Measurements from ENCODE around the gene KCNJ4.

Gene KCNJ4

GRCh38 chr22:38440747-38441350, 14.2 kb downstream of the KCNJ4 start:
- no peaks in the 10 kb centered on the region for H3K36me3 Mint-ChIP-seq
- peaks cover 2% of the 10 kb centered on the region for H3K4me1 Mint-ChIP-seq
- no peak overlapping the region for H3K27ac Mint-ChIP-seq
- no peaks in the 10 kb centered on the region for H3K9me3 Mint-ChIP-seq
- peaks cover 22% of the 10 kb centered on the region for H3K27me3 Mint-ChIP-seq
- ATAC-seq (ENCODE audit: low read depth) (no peak), DNase-seq (ENCODE audit: low spot score in 2 of 2) (no peak)
- H3K4me3 Mint-ChIP-seq: no peak overlapping the region

GRCh38 chr22:38437416-38437815, 17.6 kb downstream of the KCNJ4 start:
- Mint-ChIP-seq H3K36me3 (no peaks in the 10 kb centered on the region), H3K27ac (no peak overlapping the region), H3K4me3 (no peak overlapping the region), H3K27me3 (peaks cover 11% of the 10 kb centered on the region), H3K4me1 (peaks cover 2% of the 10 kb centered on the region), H3K9me3 (no peaks in the 10 kb centered on the region)
- ATAC-seq (ENCODE audit: low read depth) (no peak), DNase-seq (ENCODE audit: low spot score in 2 of 2) (no peak)

- Mint-ChIP-seq H3K4me1 (peaks cover 2% of the 10 kb centered on the region), H3K36me3 (no peaks in the 10 kb centered on the region), H3K27ac (no peak overlapping the region), H3K4me3 (no peak overlapping the region), H3K27me3 (peaks cover 11% of the 10 kb centered on the region), H3K9me3 (no peaks in the 10 kb centered on the region)
- DNase-seq (ENCODE audit: low spot score in 2 of 2) (no peak), ATAC-seq (ENCODE audit: low read depth) (no peak)
Measured at GRCh38 chr22:38436629-38437395, 18.2 kb downstream of the KCNJ4 start.

- no peak for DNase-seq (ENCODE audit: low spot score in 2 of 2)
- no peak overlapping the region for H3K27ac Mint-ChIP-seq
- no peaks in the 10 kb centered on the region for H3K9me3 Mint-ChIP-seq
Measured at GRCh38 chr22:38435965-38436364, 19.0 kb downstream of the KCNJ4 start.

GRCh38 chr22:38435010-38435409, 20.0 kb downstream of the KCNJ4 start:
- H3K9me3 Mint-ChIP-seq: no peaks in the 10 kb centered on the region
- ATAC-seq (ENCODE audit: low read depth): no peak
- H3K27ac Mint-ChIP-seq: no peak overlapping the region
- DNase-seq (ENCODE audit: low spot score in 2 of 2): no peak
- no peak overlapping the region for H3K4me3 Mint-ChIP-seq
- H3K4me1 Mint-ChIP-seq: no peaks in the 10 kb centered on the region
- peaks cover 6% of the 10 kb centered on the region for H3K27me3 Mint-ChIP-seq
- H3K36me3 Mint-ChIP-seq: no peaks in the 10 kb centered on the region

More at GRCh38 chr22:38435965-38436364, 19.0 kb downstream of the KCNJ4 start:
- Mint-ChIP-seq H3K4me1 (peaks cover 2% of the 10 kb centered on the region), H3K36me3 (no peaks in the 10 kb centered on the region), H3K27me3 (peaks cover 11% of the 10 kb centered on the region), H3K4me3 (no peak overlapping the region)
- ATAC-seq (ENCODE audit: low read depth): no peak

- no peak overlapping the region for H3K4me3 Mint-ChIP-seq
- no peaks in the 10 kb centered on the region for H3K9me3 Mint-ChIP-seq
- H3K27me3 Mint-ChIP-seq: peaks cover 5% of the 10 kb centered on the region
- ATAC-seq (ENCODE audit: low read depth) (no peak), DNase-seq (ENCODE audit: low spot score in 2 of 2) (no peak)
- H3K4me1 Mint-ChIP-seq: no peaks in the 10 kb centered on the region
- H3K27ac Mint-ChIP-seq: no peak overlapping the region
- H3K36me3 Mint-ChIP-seq: no peaks in the 10 kb centered on the region
Measured at GRCh38 chr22:38433871-38434270, 21.1 kb downstream of the KCNJ4 start.

GRCh38 chr22:38432264-38432663, 22.7 kb downstream of the KCNJ4 start:
- no peak for ATAC-seq (ENCODE audit: low read depth)
- no peak overlapping the region for H3K27ac Mint-ChIP-seq
- no peaks in the 10 kb centered on the region for H3K36me3 Mint-ChIP-seq
- no peak overlapping the region for H3K4me3 Mint-ChIP-seq
- DNase-seq (ENCODE audit: low spot score in 2 of 2): no peak
- no peaks in the 10 kb centered on the region for H3K4me1 Mint-ChIP-seq
- H3K9me3 Mint-ChIP-seq: no peaks in the 10 kb centered on the region
- H3K27me3 Mint-ChIP-seq: no peaks in the 10 kb centered on the region

- ATAC-seq (ENCODE audit: low read depth) (no peak), DNase-seq (ENCODE audit: low spot score in 2 of 2) (no peak)
- Mint-ChIP-seq H3K27ac (no peak overlapping the region), H3K9me3 (no peaks in the 10 kb centered on the region), H3K4me3 (no peak overlapping the region), H3K36me3 (no peaks in the 10 kb centered on the region), H3K27me3 (no peaks in the 10 kb centered on the region), H3K4me1 (no peaks in the 10 kb centered on the region)
Measured at GRCh38 chr22:38431266-38432010, 23.6 kb downstream of the KCNJ4 start.

- Mint-ChIP-seq H3K4me3 (no peak overlapping the region), H3K27me3 (no peaks in the 10 kb centered on the region), H3K27ac (no peak overlapping the region), H3K9me3 (no peaks in the 10 kb centered on the region), H3K36me3 (no peaks in the 10 kb centered on the region), H3K4me1 (no peaks in the 10 kb centered on the region)
- DNase-seq (ENCODE audit: low spot score in 2 of 2) (no peak), ATAC-seq (ENCODE audit: low read depth) (no peak)
Measured at GRCh38 chr22:38429499-38430068, 25.4 kb downstream of the KCNJ4 start.

GRCh38 chr22:38428714-38429113, 26.3 kb downstream of the KCNJ4 start:
- DNase-seq (ENCODE audit: low spot score in 2 of 2) (no peak), ATAC-seq (ENCODE audit: low read depth) (no peak)
- Mint-ChIP-seq H3K4me3 (no peak overlapping the region), H3K27ac (no peak overlapping the region), H3K36me3 (no peaks in the 10 kb centered on the region), H3K4me1 (no peaks in the 10 kb centered on the region), H3K9me3 (no peaks in the 10 kb centered on the region), H3K27me3 (no peaks in the 10 kb centered on the region)

GRCh38 chr22:38427940-38428339, 27.1 kb downstream of the KCNJ4 start:
- no peaks in the 10 kb centered on the region for H3K36me3 Mint-ChIP-seq
- H3K27me3 Mint-ChIP-seq: no peaks in the 10 kb centered on the region
- DNase-seq (ENCODE audit: low spot score in 2 of 2): no peak
- no peak overlapping the region for H3K27ac Mint-ChIP-seq
- no peaks in the 10 kb centered on the region for H3K4me1 Mint-ChIP-seq
- H3K9me3 Mint-ChIP-seq: no peaks in the 10 kb centered on the region
- no peak for ATAC-seq (ENCODE audit: low read depth)
- no peak overlapping the region for H3K4me3 Mint-ChIP-seq

- H3K4me3 Mint-ChIP-seq: no peak overlapping the region
- no peaks in the 10 kb centered on the region for H3K9me3 Mint-ChIP-seq
- ATAC-seq (ENCODE audit: low read depth) (no peak), DNase-seq (ENCODE audit: low spot score in 2 of 2) (no peak)
- H3K27me3 Mint-ChIP-seq: peaks cover 2% of the 10 kb centered on the region
- no peaks in the 10 kb centered on the region for H3K4me1 Mint-ChIP-seq
- no peak overlapping the region for H3K27ac Mint-ChIP-seq
- H3K36me3 Mint-ChIP-seq: no peaks in the 10 kb centered on the region
Measured at GRCh38 chr22:38427465-38427864, 27.5 kb downstream of the KCNJ4 start.

- Mint-ChIP-seq H3K4me3 (no peak overlapping the region), H3K36me3 (no peaks in the 10 kb centered on the region), H3K9me3 (no peaks in the 10 kb centered on the region), H3K27me3 (peaks cover 2% of the 10 kb centered on the region), H3K4me1 (no peaks in the 10 kb centered on the region), H3K27ac (no peak overlapping the region)
- DNase-seq (ENCODE audit: low spot score in 2 of 2): no peak
- no peak for ATAC-seq (ENCODE audit: low read depth)
Measured at GRCh38 chr22:38426628-38427027, 28.4 kb downstream of the KCNJ4 start.

GRCh38 chr22:38424525-38425080, 30.4 kb downstream of the KCNJ4 start:
- ATAC-seq (ENCODE audit: low read depth) (no peak), DNase-seq (ENCODE audit: low spot score in 2 of 2) (no peak)
- Mint-ChIP-seq H3K36me3 (no peaks in the 10 kb centered on the region), H3K27me3 (peaks cover 2% of the 10 kb centered on the region), H3K27ac (no peak overlapping the region), H3K4me3 (no peak overlapping the region), H3K9me3 (no peaks in the 10 kb centered on the region), H3K4me1 (no peaks in the 10 kb centered on the region)

Data from memory B cell (primary cell).